GM19467 (cell line): Measurements from ENCODE around the gene CHPF.

ENCODE experiments used
- ATAC-seq: cut with Tn5 transposase; IDR thresholded peaks from one replicate; pipeline ENCODE4 v1.9.1; 2021; ENCODE audit warnings: mild to moderate bottlenecking, moderate library complexity; ENCODE audit not compliant: unreplicated experiment

Gene CHPF

DNA sequence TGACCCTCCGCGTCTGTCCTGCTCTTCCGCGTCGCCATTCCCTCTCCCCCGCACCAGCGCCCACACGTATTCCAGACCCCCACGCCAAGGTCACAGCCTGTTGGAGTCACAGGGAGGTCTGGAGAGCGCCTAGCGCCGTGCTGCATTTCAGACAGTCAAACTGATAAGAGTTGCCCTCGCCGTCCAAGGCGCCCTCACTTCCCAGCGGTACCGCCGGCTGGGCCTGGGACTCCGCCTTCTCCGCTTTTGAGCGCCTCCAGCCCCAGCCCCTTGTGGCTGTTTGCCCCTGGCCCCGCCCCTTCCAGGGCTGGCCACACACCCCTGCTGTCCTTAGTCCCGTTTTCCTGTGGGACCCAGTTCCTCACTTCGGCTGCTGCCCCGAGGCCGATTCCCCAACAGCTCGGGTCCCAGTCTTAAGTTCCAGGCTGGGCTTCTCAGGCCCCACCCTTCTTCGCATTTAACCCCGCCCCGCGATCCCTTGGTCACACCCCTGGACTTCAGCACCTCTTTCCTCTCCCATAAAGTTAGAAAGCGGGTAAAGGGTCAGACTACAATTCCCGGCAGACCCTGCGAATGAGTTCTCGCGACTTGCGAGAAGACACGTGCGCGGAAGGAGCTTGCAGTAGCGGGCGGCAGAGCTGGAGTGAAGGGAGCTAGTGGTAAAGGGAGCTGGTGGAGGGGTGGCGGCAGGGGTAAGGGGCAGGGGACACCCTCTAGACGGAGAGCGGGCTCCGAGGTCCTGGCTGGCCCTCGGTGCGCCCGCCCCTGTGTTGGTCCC, 45.1 kb downstream of the CHPF start, which contains the start of gene GMPPA:
Gene GMPPA, plus strand, starts transcription at position 612 of the 778 bp plus-strand sequence. CDS start 1,085 bp downstream, outside the sequence.
- peak; percentile 95 for ATAC-seq

DNA sequence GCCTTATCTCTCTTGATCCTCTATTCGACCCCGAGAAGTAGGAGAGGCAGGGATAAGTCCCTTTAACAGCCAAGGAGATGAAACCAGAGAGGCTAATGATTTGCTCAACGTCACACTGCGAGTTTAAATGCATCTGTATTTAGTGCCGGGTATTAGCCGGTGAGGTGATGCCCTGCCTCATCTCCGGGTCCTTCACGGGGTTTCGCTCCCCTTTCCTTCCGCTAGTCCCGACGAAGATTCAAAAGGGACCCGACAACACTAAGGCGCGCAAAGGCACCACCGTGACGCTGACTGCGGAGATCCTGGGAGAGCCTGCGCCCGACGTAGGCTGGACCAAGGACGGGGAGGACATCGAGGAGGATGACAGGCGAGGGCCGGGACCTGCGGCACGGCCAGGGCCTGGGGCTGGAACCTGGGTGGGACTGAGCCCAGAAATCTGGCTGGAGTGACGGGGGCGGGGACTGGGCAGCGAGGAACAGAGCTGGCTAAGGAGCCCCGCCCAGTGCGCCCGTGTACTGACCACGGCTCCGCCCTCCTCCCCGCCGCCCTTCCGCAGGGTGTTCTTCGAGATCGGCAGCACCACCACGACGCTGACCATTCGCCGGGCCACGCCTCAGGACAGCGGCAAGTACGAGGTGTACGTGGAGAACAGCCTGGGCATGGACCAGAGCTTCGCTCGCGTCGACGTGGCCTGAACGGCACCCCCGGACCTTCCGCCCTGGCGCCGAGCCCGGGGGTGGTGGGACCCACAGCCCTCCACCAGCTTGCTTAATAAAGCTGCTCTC, 45.9 kb downstream of the CHPF start:
- ATAC-seq, result no peak

DNA sequence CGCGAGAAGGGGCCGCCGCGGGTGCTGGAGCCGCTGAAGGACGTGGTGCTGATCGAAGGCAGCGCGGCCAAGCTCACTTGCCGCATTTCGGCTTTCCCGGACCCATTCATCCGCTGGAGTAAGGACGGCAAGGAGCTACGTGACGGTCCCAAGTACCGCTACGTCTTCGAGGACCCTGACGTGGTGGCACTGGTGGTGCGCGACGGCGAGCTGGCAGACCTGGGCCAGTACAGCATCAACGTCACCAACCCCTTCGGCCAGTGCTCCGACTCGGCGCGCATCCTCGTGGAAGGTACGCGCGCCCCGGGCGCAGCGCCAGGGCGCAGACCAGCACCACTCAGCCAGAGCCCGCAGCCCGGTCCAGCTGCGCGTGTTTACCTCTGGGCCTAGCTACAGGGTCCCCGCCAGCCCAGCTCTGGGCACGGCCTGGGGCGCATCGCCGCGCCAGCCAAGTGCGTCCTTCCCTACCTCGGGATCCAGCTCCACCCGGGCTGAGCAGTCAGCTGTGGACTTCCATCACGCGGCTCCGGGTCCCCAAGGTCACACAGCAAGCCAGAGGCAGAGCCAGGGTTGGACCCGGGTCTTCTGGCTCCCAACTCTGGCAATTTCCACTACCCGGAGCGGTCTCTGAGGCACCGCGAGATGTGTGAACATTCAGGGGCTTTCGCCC, 46.6 kb downstream of the CHPF start:
- no peak for ATAC-seq

DNA sequence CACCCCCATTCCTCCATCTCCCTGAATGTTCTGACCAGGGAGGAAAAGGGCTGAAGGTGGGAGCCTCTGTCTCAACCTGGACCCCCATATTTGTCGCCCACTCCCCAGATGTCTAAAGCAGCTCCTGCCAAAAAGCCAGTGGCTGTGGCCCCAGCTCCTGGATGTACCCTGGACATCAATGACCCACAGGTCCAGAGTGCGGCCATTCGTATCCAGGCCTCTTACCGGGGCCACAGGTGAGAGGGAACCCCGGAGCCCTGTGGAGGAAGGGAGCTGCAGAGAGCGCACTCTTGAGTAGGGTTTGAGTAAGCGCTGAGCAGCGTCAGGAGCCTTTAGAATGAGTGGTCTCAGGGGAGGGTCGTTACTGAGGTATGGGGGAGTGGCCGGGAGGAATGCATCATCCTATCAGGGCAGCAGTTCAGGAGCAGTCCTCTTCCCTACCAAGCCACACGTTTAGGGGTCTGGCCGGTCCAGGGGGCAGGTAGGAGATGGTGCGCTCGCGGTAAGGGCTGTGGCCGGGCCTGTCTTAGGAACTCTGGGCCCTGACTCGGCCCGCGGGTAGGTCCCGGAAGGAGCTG, 47.3 kb downstream of the CHPF start:
- no peak for ATAC-seq

DNA sequence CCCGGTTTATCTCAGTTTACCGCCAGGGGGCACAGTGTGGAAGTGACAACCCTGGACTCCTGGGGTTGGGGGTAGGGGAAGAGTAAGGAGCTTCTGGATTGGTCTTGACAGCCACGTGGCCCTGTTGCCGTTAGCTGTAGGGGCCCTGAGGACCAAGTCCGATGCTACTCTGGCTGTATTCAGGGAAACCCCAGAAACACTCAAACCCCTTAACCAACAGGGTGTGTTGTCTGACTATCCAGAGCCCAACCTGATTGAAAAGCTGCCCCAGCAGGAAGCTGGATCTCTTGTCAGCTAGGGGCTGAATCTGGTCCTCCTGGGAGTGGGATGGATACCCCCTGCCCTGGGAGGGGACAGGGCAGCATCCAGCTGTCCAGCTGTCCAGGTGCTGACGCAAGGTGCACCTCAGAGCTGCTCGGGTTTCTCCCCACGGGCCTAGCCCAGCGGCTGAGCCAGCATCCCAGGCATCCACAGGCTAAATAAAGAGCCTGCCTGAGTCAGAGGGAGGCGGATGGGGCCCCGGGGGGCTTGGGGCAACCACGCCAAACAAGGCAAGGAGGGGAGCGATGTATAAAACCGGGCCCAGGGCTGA, 48.0 kb downstream of the CHPF start:
- ATAC-seq, result no peak

DNA sequence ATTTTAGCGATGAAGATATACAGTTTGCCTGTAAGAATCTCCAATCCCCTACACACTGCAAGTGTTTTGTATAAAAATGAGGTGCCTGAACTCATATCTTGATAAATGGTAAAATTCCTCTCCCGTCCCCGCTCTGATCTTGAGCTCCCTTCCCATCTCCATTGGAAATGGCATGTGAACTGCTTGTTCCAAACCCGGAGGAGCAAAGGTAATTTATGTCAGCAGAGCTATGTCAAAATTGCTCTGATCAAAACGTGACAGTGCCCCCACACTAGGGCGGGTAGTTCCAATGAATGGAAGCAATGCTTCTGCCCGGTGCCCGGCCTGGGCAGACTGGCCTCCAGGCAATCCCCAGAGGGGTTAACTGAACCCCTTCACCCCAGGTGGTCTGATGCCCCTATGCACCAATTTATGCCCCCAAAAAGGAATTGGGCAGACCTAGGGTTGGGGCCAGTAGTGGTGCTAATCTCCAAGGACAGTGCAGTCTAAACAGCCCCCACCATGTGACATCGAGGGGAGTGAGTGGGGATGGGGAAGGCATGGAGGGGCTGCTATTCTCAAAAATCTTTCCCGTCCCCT, 48.6 kb downstream of the CHPF start:
- ATAC-seq, result no peak

DNA sequence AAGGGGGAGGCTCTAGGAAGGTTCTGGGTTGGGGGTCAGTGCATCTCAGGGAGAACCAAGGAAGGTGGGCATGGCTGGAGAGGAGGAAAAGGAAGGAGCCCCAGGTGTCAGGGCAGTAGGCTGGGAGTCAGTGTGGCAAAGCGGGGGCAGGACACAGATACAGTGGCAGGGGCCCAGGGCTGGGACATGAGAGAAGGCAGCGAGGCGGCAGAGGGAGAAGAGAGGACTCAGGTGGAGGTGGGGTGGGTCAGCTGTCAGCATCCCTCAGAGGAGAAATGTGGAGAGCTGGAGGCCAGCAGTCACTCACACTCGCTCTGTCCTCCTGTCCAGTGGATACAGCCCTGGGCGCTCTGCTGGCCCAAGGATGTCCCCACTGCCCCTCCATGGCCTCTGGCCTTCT, 50.5 kb downstream of the CHPF start:
- no peak for ATAC-seq

DNA sequence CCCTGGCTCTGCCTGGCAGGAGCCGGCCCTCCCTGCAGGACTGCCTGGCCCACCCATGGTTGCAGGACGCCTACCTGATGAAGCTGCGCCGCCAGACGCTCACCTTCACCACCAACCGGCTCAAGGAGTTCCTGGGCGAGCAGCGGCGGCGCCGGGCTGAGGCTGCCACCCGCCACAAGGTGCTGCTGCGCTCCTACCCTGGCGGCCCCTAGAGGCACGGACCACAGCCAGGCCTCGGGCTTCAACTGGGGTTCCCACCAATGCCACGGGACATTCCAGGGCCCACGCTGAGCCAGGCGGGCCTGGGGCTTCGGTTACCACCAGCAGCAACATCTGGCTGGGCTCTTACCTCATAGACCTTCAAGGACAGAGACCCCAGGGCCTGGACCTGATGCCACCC, 51.0 kb downstream of the CHPF start:
- ATAC-seq, result no peak

DNA sequence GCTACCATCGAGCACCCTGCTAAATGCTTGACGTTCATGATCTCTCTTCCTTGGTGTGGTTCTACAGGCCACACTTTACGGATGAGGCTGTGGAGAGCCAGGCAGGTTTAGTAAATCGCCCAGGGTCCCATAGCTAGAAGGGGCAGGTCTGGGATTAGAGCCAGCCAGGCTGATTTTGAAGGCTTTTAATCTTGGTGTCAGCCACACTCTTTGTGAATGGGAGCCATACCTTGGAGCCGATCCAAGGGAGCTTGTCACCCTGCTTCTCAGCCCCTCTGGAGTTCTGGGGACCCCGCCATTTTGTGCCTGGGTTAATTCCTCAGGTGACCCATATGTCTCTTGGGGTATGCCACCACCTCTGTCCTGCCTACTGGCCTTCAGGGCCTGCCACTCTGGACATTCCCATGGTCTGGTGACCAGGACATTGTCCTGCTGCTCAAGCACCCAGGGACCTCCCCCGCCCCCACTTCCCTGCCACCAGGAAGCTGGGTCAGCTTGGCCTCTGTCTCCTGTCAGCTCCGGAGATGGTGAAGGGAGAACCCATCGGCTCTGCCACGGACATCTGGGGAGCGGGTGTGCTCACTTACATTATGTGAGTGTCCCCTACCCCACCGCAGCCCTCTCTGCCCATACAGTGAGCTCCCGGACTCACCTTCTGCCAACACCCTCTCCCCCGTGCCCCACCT, 52.2 kb downstream of the CHPF start:
- no peak for ATAC-seq

DNA sequence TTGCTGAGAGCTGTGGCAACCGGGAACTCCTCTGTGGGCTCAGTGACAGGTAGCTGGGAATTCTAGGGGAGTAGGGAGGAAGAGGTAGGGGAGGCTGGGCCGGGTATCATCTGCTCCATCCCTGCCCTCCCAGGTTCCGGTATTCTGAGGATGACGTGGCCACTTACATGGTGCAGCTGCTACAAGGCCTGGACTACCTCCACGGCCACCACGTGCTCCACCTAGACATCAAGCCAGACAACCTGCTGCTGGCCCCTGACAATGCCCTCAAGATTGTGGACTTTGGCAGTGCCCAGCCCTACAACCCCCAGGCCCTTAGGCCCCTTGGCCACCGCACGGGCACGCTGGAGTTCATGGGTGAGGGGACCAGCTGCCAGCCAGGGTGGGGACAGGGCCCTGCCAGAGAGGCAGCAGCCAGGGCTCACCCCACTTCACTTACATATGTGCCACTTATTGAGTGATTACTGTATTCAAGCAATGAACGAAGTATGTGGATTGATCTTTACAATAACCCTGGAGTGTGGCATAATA, 52.9 kb downstream of the CHPF start:
- no peak for ATAC-seq

DNA sequence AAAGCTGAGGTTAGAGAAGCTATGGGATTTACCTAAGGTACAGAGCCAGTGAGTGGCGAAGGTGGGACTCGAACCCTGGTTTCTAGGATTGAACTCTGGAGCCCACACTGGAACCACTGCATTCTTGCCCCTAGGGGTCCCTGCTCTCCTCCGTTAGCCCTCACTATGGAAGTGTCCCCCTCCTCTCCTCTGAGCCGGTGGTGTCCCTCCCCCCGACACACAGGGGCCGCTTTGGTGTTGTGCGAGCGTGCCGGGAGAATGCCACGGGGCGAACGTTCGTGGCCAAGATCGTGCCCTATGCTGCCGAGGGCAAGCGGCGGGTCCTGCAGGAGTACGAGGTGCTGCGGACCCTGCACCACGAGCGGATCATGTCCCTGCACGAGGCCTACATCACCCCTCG, 53.4 kb downstream of the CHPF start:
- no peak for ATAC-seq

DNA sequence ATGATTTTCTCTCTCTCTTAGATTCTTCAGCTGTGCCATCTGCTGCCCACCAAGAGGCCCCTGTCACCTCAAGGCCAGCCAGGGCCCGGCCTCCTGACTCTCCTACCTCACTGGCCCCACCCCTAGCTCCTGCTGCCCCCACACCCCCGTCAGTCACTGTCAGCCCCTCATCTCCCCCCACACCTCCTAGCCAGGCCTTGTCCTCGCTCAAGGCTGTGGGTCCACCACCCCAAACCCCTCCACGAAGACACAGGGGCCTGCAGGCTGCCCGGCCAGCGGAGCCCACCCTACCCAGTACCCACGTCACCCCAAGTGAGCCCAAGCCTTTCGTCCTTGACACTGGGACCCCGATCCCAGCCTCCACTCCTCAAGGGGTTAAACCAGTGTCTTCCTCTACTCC, 54.3 kb downstream of the CHPF start:
- no peak for ATAC-seq
